GM04504 (cell line): ENCODE data around the gene GDPD5.

ENCODE experiments used
- DNase-seq: peaks from one replicate; pipeline ENCODE4 v3.0.0-alpha.2; 2012; ENCODE audit warnings: low read depth

Gene GDPD5

DNA sequence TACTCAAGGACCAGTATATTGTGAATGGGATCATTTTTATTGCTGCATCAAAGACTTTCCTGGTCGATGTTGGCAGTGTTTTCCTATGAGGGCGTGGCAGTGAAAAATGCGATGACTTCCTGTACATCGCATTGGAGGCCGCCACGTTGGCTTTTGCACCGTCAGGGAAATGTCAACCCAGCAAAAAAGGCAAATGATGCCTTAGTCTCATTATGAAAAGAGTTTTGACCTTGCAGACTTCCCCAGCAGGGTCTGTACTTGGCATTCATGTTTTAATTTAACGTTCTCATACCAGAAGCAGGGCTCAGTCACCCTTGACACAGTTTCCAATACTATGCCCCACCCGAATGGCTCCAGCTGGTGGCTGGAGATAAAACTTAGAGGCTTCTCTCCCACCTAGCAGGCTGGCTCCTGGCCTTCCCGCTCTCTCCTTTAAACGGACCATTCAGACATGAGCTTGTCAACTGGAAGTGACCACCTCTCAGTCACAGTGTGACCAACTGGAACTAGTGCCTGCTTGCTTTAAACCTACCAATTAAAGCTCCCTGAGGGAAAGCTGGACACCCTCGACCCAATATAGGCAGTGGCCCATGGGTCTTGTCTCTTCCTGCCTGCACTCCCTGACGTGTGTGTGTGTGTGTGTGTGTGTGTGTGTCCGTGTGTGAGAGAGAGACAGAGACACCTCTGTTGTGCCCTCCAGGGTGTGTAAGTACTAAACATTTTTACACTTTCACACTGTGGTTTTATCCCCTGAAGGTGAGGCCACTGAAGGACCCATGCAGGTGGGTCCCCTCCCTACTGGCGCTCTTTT, 8.7 kb upstream of the GDPD5 start:
- DNase-seq = no peak

DNA sequence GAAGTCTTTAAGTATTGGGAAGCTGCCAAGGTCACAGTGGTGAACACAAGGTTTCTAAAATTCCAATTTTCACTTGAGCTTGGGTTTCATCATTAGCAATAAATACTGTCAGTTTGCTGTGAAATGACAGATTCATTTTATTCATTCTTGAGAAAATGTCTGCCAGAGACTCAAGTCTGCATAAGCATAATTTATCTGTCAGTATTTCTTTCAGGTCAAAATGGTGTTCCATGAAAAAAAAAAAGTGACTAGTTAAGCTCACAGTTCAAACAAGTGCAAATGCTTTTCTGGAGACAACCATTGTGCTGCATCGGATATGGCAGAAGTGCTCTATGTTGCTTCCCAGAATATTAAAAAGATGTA, 8.1 kb upstream of the GDPD5 start:
- DNase-seq = no peak

DNA sequence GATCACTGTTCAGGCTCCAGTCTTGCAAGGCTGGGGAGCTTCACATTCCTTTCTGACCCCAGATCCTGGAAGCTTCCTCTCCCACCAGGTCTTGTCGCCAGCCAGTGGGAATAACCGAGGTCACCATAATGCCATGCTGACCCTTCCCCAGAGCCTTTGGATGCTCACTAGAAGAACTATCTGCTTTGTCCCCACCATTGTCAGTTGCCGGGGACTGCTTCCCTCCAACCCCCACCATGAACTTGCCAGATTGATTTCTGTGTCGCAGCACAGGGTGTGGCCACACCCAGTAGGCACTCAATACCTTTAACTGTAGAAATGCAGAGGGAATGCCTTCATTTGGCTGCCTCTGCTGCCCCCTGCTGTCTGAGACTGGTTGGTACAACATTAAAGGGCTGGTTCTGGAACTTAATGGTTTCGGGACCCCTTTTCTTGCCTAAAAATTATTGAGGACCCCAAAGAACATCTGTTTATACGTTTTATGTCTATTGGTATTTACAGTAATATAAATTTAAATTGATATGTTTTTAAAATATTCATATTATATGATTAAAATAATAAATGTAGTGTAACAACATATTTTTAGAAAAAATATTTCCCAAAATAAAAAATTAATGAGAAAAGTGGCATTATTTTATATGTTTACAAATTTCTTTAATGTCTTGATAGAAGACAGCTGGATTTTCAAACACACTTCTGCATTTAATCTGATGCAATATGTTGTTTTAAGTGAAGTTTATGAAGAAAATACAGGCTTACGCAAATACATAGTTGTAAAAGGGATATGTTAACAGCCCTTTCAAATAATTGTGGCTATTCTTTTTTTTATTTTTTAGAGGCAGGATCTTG, 6.7 kb upstream of the GDPD5 start:
- no peak for DNase-seq

DNA sequence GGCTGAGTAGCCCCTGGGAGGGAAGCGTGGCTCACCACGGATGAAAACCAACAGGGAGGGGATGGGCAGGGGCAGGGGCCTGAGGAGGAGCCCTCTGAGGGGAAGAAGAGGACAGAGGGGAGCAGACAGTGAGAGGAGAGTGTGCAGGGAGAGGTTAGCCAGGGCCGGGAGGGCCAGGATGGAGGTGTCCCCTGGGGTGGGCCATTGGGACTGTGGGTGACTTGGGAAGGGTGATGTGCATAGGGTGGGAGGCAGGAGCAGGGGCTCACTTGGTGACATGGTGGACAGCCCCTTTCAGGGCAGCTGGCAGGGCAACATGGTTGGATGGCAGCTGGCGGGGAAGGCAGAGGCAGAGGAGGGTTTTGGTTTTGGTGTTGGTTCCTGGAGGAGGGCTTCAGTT, 5.6 kb upstream of the GDPD5 start:
- no peak for DNase-seq

DNA sequence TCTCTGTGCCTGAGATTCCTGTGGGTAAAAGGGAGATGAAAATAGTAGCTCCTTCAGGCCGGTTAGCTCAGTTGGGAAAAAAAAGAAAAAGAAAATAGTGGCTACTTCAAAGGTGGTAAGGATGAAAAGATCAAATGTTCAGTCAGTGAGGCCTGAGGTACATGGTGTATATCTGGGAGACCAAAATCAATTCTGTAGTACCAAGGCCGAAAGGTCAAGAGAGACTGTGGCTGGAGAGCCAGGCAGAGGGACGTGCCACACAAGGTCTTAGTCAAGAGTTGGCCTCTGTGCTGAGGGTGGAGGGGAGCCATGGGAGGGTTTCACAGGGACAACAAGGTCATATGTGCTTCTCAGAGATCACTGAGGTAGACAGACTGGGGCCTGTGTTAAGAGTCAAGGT, 4.8 kb upstream of the GDPD5 start:
- DNase-seq = no peak

DNA sequence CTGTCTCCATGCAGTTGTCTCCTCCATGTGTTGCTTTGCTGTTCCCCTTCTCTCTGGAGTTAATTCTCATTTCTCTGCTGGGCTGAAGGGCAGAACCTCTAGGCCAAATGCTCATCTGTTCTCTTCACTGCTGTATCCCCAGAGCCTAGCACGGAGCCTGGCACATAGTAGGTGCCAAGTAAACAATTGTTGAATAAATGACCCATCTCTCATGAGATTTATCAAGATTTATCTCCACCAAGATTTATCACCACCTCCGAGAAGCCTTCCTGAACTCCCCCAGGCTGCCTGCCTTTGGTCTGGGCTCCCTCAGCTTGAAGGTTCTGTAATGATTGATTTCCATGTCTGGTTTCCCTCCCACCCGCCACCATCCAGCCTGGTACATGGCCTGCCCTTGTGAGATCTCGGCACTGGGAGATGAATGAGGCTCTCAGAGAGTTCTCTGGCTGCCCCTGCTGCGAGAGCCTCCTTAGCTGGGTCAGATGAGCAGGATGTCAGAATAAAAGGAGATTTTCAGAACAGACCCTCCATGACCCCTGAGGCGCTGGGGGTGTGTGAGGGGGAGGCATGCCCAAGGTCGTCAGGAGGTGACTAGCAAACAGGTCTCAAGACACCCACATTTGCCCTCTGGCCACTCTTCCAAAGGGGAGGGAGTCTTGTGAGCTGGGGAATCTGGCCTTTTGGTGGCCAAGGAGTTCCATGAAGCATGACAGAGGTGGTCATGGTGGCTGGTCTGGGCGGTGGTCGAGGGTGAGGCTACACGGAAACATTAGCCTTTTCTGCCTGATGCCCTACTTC, 2.4 kb upstream of the GDPD5 start:
- DNase-seq = no peak

DNA sequence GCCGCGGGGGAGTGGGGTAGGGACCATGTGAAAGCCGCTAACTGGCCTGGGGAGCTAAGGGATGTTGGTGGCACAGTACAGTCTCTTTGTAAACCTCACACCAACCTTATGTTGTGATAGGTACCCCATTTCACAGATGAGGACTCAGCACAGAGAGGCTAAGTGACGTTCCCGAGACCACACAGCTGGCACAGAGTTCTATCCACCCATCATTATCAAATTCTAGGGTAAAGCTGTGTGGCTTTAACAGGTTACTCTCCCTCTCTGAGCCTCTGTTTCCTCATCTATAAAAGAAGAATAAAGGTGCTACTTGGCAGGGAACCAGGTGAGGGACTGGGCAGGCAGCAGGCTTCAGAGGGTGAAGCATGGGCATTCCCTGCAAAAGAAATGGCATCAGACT, 1.4 kb upstream of the GDPD5 start:
- no peak for DNase-seq

DNA sequence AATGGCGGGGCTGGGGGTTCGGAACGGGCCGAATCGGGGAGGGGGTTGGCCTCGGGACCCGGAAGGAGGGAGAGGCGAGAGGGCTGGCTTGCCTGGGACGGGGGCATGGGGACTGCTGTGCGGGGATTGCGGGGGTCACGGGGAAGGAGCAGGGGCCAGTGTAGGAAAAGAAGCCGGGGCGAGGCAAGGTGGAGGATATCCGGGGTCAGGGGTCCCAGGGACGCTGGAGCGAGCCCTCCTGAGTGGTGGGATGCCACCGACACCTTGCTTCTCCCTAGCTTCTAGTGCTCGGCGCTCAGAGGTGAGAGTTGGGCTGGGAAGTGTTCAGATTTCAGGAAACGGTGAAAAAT, 426 bp upstream of the GDPD5 start:
- no peak for DNase-seq

DNA sequence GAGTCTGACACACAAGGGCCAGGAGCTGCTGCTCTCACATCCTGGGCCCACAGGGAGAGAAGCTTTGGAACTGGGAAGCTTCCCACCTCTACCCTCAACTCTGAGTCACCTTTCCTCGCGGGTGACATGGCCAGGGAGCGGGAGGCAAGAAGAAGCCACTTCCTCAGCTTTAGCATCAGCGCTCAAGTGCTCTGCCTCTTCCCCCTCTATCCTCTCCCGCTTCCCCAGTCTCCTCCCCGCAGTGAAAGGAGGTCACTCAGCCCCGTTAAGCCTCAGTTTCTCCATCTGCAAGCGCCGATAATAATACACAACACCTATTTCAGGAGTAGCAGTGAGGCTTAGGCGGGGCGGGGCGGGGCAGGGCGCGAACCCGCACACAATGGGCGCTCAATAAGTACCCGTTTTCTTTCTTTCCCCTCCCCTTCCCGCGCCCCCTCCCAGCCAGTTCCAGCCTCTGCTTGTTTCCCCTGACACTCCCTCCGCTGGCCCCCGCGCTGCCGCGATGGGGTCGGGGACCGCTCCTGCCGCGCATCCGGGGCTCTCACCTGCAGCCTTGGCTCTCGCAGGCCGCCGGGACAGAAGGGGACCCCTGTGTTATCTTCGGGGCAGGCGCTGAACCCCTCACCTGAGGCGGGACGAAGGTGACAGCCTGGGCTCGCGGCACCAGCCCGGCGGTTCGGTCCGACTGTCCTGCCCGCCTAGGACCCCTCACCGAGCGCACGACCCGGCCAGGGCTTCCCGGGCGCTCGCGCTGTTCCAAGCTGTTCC, 892 bp downstream of the GDPD5 start:
- DNase-seq = no peak

DNA sequence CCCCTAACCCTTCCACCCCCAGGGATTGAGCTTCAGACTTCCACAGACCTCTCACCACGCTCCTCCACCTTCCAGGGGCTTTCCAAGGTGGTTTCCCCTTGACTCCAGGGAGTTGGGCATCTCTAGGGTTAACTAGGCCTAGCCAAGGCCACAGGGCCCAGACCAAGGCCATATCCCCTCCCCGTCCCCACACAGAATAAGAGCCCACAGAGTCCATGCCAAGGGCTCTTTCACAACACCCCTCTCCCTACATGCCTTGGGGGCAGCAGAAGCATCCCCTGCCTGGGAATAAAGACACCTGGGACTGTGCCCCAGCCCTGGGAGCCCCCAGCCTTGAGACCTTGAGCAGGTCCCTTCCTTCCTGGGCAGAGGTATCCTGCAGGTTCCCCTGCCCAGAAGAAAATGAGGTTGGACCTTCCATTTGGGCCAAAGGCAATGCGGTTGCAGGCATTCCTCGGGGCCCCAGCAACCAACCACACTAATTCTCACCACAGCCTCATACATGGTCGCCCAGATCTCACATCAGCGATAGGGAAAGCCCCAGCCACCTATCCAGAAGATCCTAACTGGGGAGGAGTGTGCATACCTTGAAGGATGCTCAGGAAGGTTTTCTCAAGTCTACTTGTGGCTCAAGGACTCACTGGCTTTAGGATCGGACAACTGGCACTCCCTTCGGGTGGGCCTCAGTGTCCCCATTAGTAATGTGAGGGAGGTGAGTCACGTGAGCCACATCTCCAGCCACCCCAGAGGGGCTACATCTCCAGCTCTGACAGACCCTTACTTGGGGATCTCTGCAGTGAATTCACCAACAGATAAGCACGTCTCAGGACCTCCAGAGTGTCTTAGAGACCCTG, 1.7 kb downstream of the GDPD5 start:
- no peak for DNase-seq

DNA sequence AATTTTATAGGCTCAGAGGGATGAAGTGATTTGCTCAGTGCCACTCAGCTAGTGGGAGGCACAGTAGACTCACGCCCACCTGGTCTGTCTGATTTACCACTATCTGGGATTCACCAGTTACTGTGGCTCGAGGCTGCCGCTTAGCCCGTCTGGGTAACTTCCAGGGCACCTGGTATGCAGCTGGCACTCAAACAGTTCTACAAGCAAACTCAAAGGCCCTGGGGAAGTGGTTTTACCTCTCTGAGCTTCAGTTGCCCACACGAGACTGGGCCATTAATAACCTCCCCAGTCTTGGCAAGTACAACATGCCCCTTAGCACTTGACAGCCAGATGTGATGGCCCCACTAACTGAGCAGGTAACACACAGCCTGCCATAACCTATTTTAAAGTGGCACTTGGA, 2.6 kb downstream of the GDPD5 start:
- no peak for DNase-seq

DNA sequence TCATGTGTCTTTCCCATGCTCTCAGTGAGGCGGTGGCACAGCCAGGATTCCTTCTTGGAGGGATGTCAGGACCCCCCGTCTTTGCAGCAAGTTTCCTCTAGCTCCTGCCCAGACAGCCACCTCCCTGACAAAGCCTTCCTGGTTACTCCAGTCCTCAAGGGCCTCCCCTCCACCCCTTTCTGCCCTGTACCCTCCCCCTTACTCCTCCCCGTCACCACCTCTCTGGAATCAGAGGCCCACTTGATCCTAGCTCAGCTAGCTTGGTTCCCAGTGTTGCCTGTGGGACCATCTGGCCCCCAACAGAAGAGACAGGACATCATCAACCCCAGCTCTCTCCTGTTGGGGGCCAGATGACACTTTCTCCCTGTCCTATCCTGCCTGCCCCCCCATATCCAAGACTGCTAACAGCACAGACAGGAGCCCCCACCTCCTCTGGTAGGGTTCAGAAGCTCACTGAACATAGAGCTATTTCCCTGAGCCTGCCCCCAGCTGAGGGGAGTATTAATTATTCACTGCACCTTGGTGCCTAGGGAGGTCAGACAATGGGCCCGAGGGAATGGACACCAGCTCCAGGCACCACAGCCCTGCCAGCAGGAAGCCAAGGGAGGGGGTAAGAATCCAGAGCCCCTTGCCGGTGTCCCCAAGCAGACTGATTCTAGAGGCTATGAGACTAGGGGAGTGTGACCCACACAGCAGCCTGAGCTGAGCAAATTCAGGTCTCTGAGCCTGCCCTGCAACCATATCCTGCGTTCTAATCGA, 3.3 kb downstream of the GDPD5 start:
- DNase-seq = no peak

DNA sequence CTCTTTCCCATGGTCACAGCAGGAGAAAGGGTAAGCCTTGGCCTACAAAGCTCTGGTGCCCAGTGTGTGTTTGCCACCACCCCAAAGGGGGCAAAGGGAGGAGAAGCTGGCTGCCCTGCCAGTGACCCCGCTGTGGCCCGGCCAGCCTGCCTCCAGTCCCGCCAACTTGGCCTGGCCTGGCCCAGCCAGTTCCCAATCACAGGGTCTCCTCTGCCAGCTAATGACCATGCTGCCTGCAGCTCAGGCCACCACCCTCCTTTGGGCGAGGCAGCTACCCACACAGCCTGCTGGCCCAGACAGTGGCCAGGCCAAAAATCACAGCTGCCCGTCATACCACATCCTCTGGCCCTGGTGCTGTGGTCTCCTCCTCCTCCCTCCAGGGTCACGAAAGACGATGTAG, 5.1 kb downstream of the GDPD5 start:
- no peak for DNase-seq

DNA sequence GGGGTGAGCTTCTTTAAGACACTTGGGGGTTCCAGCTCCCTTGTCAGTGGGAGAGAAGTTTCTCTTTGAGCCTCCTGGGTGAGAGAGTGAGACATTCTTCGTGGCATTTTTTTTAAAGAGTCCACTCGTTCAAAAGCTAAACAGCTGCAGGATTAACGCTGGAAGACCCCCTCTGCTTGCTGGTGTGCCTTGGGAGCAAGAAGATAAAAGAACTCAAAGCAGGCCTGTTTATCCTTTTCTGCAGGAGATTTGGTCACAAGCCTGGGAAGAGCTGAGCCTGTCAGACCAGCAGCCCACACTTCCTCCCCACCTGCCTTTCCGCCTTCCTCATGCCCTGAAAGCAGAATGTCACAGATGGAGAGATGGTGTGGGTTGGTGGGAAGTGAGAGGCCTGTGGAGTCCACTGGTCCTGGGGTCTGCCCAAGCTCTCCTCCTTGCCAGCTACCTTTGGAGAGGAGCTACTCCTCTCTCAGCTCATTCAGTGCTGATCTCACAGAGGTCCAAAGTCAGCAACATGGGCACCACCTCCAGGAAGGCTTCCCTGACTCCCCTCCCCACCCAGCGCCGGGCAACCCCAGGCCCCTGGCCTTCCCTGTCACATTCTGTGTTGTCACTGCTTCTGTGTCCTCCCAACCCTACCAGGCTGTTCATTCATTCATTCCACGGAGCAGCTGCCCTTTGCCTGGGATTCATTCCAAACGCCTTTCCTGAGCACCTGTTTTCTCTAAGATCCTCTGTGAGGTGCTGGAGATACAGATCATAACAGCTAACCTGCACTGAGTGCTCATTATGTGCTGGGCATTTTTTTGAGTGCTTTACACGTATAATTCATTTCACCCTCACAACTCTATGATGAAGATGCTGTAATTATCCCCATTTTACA, 6.7 kb downstream of the GDPD5 start:
- no peak for DNase-seq

DNA sequence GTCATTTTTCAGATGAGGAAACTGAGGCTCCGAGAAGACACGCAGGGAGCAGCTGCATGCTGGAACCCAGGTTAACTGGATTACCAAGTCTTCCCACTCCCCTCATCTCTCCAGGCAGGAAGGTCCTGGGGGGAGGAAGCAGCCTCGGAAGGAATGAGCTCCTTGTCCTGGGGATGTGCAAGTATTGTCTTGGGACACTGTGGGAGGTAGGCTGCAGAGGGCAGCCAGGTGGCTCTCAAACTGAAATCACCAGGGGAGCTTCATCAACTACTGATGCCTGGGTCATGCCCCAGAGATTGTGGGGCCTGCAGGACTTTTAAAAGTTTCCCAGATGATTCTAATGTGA, 7.6 kb downstream of the GDPD5 start:
- DNase-seq = no peak

DNA sequence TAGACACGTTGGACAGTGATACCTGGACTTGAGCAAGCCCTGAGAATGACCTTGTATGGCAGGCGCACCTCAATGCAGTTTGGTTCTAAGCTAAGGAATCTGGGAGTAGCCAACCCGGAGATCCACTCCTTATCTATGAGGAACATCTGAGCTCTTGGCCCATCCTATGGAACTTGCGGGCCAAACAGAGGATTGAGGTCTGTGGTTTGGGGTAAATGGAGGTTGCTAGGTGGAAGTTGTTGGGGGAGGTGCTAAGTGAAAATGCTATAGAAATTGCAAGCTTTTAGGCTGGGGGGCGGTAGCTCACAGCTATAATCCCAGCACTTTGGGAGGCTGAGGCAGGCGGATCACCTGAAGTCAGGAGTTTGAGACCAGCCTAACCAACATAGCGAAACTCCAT, 8.9 kb downstream of the GDPD5 start:
- no peak for DNase-seq

DNA sequence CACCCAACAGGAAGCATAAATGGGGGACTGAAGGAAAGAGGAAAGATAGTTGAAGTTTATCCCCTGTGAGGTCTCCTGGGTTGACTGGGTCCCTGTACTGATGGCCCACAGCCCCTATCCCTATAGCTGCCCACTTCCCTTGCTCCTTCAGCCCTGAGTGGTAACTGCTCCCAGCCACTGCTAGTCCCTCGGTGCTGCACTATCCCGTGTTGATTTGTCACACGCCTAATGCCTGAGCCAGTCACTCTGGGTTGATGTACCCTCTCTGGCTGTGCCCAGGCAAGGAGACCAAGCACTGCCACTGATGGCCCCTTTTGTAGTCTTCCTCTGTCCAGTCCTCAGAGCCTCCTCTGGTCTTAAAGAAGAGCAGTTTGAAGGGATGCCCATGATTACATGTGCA, 9.6 kb downstream of the GDPD5 start:
- DNase-seq = no peak

DNA sequence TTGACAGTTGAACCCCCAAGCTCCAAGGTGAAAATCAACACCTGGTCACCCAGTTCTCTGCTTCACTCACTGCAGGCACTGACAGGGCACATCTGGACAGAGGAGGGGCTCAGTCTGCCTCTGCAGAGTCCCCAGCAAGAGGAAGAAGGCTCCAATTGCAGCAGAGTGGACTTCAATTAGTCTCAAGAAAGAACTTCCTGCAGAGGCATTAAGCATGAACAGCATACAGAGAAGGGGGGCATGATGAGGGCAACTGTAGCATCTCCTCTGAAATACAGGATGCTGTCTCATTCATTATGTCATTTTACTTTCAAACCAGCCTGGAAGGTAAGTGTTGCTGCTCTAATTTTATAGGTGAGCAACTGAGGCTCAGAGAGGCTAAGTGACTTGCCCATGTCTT, 11.1 kb downstream of the GDPD5 start:
- no peak for DNase-seq

DNA sequence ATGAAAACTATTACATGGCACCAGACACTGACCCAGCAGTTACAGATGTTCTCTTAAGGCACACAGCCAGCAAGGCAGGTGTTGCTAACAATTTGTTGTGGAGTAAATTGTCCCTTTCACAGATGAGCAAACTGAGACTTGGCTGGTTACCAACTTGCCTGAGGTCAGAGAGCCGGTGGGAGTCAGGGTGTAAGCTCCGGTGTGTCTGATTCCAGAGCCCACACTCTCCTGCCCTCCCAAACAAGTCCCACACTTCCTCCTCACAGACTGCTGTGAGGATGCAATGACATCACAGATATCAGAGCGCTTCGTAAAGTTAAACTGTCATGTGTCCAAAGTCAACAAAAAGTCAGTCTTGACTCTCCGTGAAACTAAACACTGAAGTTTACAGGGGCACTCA, 12.5 kb downstream of the GDPD5 start:
- no peak for DNase-seq

DNA sequence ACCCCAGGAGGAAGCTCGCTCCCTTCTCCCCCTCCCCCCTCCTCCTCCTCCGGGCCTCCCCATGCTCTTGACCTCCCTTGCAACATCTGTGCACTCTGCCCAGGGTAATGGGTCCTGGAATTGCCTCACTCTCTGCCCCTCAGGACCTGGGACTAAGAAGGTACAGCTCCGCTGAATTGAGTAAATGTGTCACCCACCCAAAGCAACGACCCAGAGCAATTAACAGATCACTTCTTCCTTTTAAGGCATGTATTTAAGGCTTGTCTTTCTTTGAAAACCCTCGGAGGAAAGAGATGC, 15.1 kb downstream of the GDPD5 start:
- DNase-seq = no peak
